A549 (cell line): Measurements from ENCODE around the gene HDHD5. TPM values are rescaled to one million over a fixed set of nuclear protein-coding genes. Genes with fewer than 3 reads are reported as not detected.
A peak's percentile ranks its signal among the peaks of the same experiment; 100 is the strongest.

Experiments used
- ATAC-seq, 2 experiments: fragments of 200-7000 bp in 1 of 2; fragments of >200 bp in 1 of 2; cut with Nextera tagmentation in 1 of 2; cut with Tn5 transposase in 1 of 2; 3 replicates each; pipeline versions ENCODE4 v1.8.0 to v1.9.1; 2018 to 2020; ENCODE audit warnings: mild to moderate bottlenecking in 1 of 2, moderate library complexity in 1 of 2
- CTCF ChIA-PET: fragments of 300-600 bp; sonication (Branson Sonifier 250); formaldehyde crosslinking; extraction: SDS; loops from one replicate; lab custom pipeline; 2021; ENCODE audit warnings: antibody characterized with exemption, inconsistent platforms; lab: Yijun Ruan, JAX
- POLR2A ChIA-PET: fragments of 350-600 bp; formaldehyde crosslinking; extraction: SDS; loops from one replicate; lab custom pipeline; 2021; ENCODE audit warnings: antibody characterized with exemption, inconsistent platforms; lab: Yijun Ruan, JAX
- DNase-seq, 2 experiments: peaks; one replicate each; pipeline versions ENCODE4 v3.0.0 to v3.0.0-alpha.2; 2011 to 2016; ENCODE audit warnings: low read depth in 1 of 2, low spot score in 1 of 2
- FAIRE-seq: peaks from 2 replicates; lab custom pipeline; 2011; peaks lifted over from hg19 to GRCh38; lab: Jason Lieb, UNC
- H3K27ac ChIP-seq, 2 experiments: fragments of >200 bp; sonication (Bioruptor Twin); formaldehyde crosslinking; 3 replicates each; pipeline ENCODE4 v1.5.1; 2016 to 2017
- H3K4me1 ChIP-seq: fragments of >200 bp; sonication (Bioruptor Twin); formaldehyde crosslinking; 3 replicates; pipeline ENCODE4 v1.6.1; 2016
- H3K4me2 ChIP-seq: fragments of >200 bp; sonication (Bioruptor Twin); formaldehyde crosslinking; 3 replicates; pipeline ENCODE4 v1.6.1; 2016
- H3K4me3 ChIP-seq: fragments of >200 bp; sonication (Bioruptor Twin); formaldehyde crosslinking; 3 replicates; pipeline ENCODE4 v1.5.1; 2016
- H3K9me3 ChIP-seq: fragments of >200 bp; sonication (Bioruptor Twin); formaldehyde crosslinking; 3 replicates; pipeline ENCODE4 v1.6.1; 2016
- BCL3 ChIP-seq: fragments of >200 bp; sonication (Bioruptor Twin); formaldehyde crosslinking; IDR thresholded peaks from 3 replicates; pipeline ENCODE4 v1.6.1; 2016
- BHLHE40 ChIP-seq: IDR thresholded peaks from 2 replicates; pipeline ENCODE4 v1.6.1; 2012; ENCODE audit warnings: low read depth, low read length, inconsistent platforms
- CHD4 ChIP-seq: fragments of 200-600 bp; sonication (generic); IDR thresholded peaks from 2 replicates; pipeline ENCODE4 v1.6.1; 2016; ENCODE audit warnings: antibody characterized with exemption, mild to moderate bottlenecking, borderline replicate concordance
- E2F6 ChIP-seq: IDR thresholded peaks from 2 replicates; pipeline ENCODE4 v1.6.1; 2012; ENCODE audit warnings: low read depth, borderline replicate concordance
- HES2 ChIP-seq: fragments of >200 bp; sonication (Bioruptor Twin); formaldehyde crosslinking; IDR thresholded peaks from 2 replicates; pipeline ENCODE4 v1.6.1; 2016
- HEYL ChIP-seq: fragments of 250-450 bp; sonication (Bioruptor Pico); IDR thresholded peaks from 2 replicates; pipeline ENCODE4 v1.8.0; 2021; ENCODE audit warnings: mild to moderate bottlenecking, moderate library complexity
- HMGXB4 ChIP-seq: fragments of 250-450 bp; sonication (Bioruptor Pico); IDR thresholded peaks from 2 replicates; pipeline ENCODE4 v1.5.0; 2021; ENCODE audit warnings: mild to moderate bottlenecking, moderate library complexity, borderline replicate concordance
- HOXA7 ChIP-seq: fragments of 250-450 bp; sonication (Bioruptor Pico); IDR thresholded peaks from 2 replicates; pipeline ENCODE4 v1.5.0; 2020; ENCODE audit warnings: mild to moderate bottlenecking, moderate library complexity
- JUN ChIP-seq, 2 experiments: fragments of >200 bp; sonication (Bioruptor Twin); formaldehyde crosslinking; IDR thresholded peaks; 2 replicates in 1 of 2; 3 replicates in 1 of 2; pipeline ENCODE4 v1.6.1; 2016 to 2017
- MAX ChIP-seq: IDR thresholded peaks from 2 replicates; pipeline ENCODE4 v1.6.1; 2012
- MYC ChIP-seq: IDR thresholded peaks from 2 replicates; pipeline ENCODE4 v1.6.1; 2012; ENCODE audit warnings: mild to moderate bottlenecking, inconsistent platforms, low read length, improper control_type of control experiment, borderline replicate concordance
- NPAS2 ChIP-seq: fragments of 250-450 bp; sonication (Bioruptor Pico); IDR thresholded peaks from 2 replicates; pipeline ENCODE4 v1.8.0; 2022; ENCODE audit warnings: mild to moderate bottlenecking, moderate library complexity, borderline replicate concordance
- PHF8 ChIP-seq: fragments of 200-600 bp; sonication (generic); IDR thresholded peaks from 2 replicates; pipeline ENCODE4 v1.6.1; 2016; ENCODE audit warnings: low read depth, mild to moderate bottlenecking, antibody characterized with exemption, moderate library complexity, borderline replicate concordance
- POLR2A ChIP-seq: IDR thresholded peaks from 2 replicates; pipeline ENCODE4 v1.6.1; 2012; ENCODE audit warnings: mild to moderate bottlenecking, low read length
- RARB ChIP-seq: fragments of 250-450 bp; sonication (Bioruptor Pico); IDR thresholded peaks from 2 replicates; pipeline ENCODE4 v1.8.0; 2021; ENCODE audit warnings: mild to moderate bottlenecking, moderate library complexity
- SMC3 ChIP-seq: fragments of >200 bp; sonication (Bioruptor Twin); formaldehyde crosslinking; IDR thresholded peaks from 3 replicates; pipeline ENCODE4 v1.6.1; 2018; ENCODE audit warnings: inconsistent platforms
- ZC3H11A ChIP-seq: fragments of 450-650 bp; IDR thresholded peaks from 2 replicates; pipeline ENCODE4 v1.6.1; 2014; ENCODE audit warnings: antibody characterized with exemption, mild to moderate bottlenecking
- WGBS: methylation state at CpG from one replicate; pipeline ENCODE4 v1.1.6; 2017; ENCODE audit errors: missing lambda C conversion rate; 5-methylcytosine and 5-hydroxymethylcytosine counted together
- polyA minus RNA-seq: library from RNA; depleted of rRNA, polyadenylated mRNA; stranded (reverse); fragments of >200 nt; gene quantifications from 2 replicates; pipeline ENCODE4 v1.2.3, GENCODE V29; 2011; rRNA and poly(A)+ RNA removed
- polyA plus RNA-seq, 4 experiments: library from polyadenylated mRNA; depleted of rRNA in 3 of 4; stranded (reverse); fragments of >200 nt; fragmentation: RNase III in 1 of 4; extraction: RNeasy Plus Mini Kit Qiagen cat#74134 plus additional on column Dnase treatment in 1 of 4; gene quantifications; 2 replicates in 3 of 4; 3 replicates in 1 of 4; pipeline ENCODE4 v1.2.3, GENCODE V29; 2011 to 2017

Gene HDHD5
- polyA plus RNA-seq (2011; rRNA removed) (19.7 and 27.3 TPM in 2 replicates), polyA plus RNA-seq (2017; fragmentation: RNase III; extraction: RNeasy Plus Mini Kit Qiagen cat#74134 plus additional on column Dnase treatment) (31.0 to 35.5 TPM (median 34.9 TPM) in 3 replicates), polyA minus RNA-seq (20.4 and 25.1 TPM in 2 replicates)
- 50.3 and 57.6 TPM in 2 replicates for polyA plus RNA-seq (2012; cell fraction: cytosol; rRNA removed)
- 74.5 and 76.5 TPM in 2 replicates for polyA plus RNA-seq (2012; cell fraction: nucleus; rRNA removed)

- Histone ChIP-seq H3K4me2 (peak within 1 kb of the TSS; percentile 90), H3K4me3 (peak within 1 kb of the TSS; percentile 90), H3K27ac (peak within 1 kb of the TSS; percentile 93 to 97), H3K4me1 (peaks cover 14% of the 10 kb centered on the region; the same call in 2 of the 3 replicates), H3K9me3 (no peaks in the 10 kb centered on the region)
- ATAC-seq (peak; percentile 92 to 93), FAIRE-seq (no peak), DNase-seq (peak; percentile 66 to 83)
- ChIA-PET CTCF (interaction anchor here (0.7 to 11.7 kb wide), 5 partner anchors 9 to 613 kb away, joined by 3 to 89 read pairs (median 3); no protein-coding TSS in a partner anchor), POLR2A (interaction anchor here (0.7 to 2.6 kb wide), 3 partner anchors 13 to 170 kb away, joined by 3 to 16 read pairs (median 5); no protein-coding TSS in a partner anchor)
- TF ChIP-seq HES2 (no peak), NPAS2 (CRISPR knock-in tag) (peak; percentile 64; the same call in 1 of the 2 replicates), BHLHE40 (0 out of 2 replicates have a peak, but pooled peaks have one; percentile 65), MYC (peak; percentile 61; the same call in 1 of the 2 replicates), RARB (CRISPR knock-in tag) (no peak), PHF8 (no peak), ZC3H11A (no peak), JUN (IDR thresholded peaks at IDR 0.05) (peak in 1 of 2 experiments; percentile 64; a peak in 2 of 5 replicates), BCL3 (0 out of 3 replicates have a peak, but pooled peaks have one; percentile 19), POLR2A (peak; percentile 38), MAX (peak; percentile 51), E2F6 (peak; percentile 43)
- WGBS: 0% methylated on average over 3 of the region's 114 CpGs
Observed at GRCh38 chr22:17158568-17159503, at the start of gene HDHD5. TSS of gene HDHD5 (minus strand) at chr22:17159277. CDS start at chr22:17159251, 26 bp downstream.

- FAIRE-seq (no peak), ATAC-seq (no peak)
- CTCF ChIA-PET: interaction anchor here (0.9 to 1.7 kb wide), 3 partner anchors 14 to 296 kb away, joined by 3 to 9 read pairs (median 7); partner anchors contain the start of gene ADA2
Observed at GRCh38 chr22:17205432-17205831, 46.4 kb upstream of the HDHD5 start.

More at GRCh38 chr22:17205432-17205831, 46.4 kb upstream of the HDHD5 start:
- H3K4me3 ChIP-seq: no peak overlapping the region
- H3K27ac ChIP-seq: no peak overlapping the region
- TF ChIP-seq HEYL (CRISPR knock-in tag) (no peak), HMGXB4 (CRISPR knock-in tag) (no peak), HOXA7 (CRISPR knock-in tag) (no peak), JUN (IDR thresholded peaks at IDR 0.05) (no peak), SMC3 (no peak), CHD4 (no peak)
- no peak overlapping the region for H3K4me2 ChIP-seq
- POLR2A ChIA-PET: interaction anchor here (0.8 kb wide), 1 partner anchor 33 kb away, joined by 4 read pairs; no protein-coding TSS in a partner anchor
- no peaks in the 10 kb centered on the region for H3K9me3 ChIP-seq
- no peak for DNase-seq
- H3K4me1 ChIP-seq: no peaks in the 10 kb centered on the region
- 40% methylated on average over 7 of the region's 7 CpGs for WGBS
